ENCODE measurements around the gene FICD.

- TF ChIP-seq CTCF (IDR thresholded peaks at IDR 0.05) (no peak), POLR2A (IDR thresholded peaks at IDR 0.05) (no peak), POLR2AphosphoS5 (IDR thresholded peaks at IDR 0.05; ENCODE audit: insufficient read depth in 1 of 2, low read depth in 1 of 2) (no peak)
These were observed 11.5 kb downstream of the FICD start for GRCh38 chr12:108526482-108527165.
